Cortex of kidney (tissue), 1 donor: Measurements from ENCODE around the gene CPVL.

ENCODE experiments used
- DNase-seq: peaks from one replicate; lab custom pipeline; 2025; lab: John Stamatoyannopoulos, UW

The CPVL gene

GRCh38 chr7:29090836-29091601 is 55.3 kb downstream of the CPVL start:
- DNase-seq = no peak

- DNase-seq = no peak
These were observed 56.1 kb downstream of the CPVL start for GRCh38 chr7:29090151-29090805.

GRCh38 chr7:29087840-29088170 is 58.5 kb downstream of the CPVL start:
- DNase-seq = no peak

- no peak for DNase-seq
These were observed 59.8 kb downstream of the CPVL start for GRCh38 chr7:29086545-29086944.

GRCh38 chr7:29084832-29085231 is 61.5 kb downstream of the CPVL start:
- DNase-seq = no peak

GRCh38 chr7:29080803-29081202 is 65.5 kb downstream of the CPVL start:
- no peak for DNase-seq

GRCh38 chr7:29078311-29079260 is 67.8 kb downstream of the CPVL start:
- DNase-seq = no peak

GRCh38 chr7:29077854-29078253 is 68.5 kb downstream of the CPVL start:
- DNase-seq = no peak

- no peak for DNase-seq
These were observed 69.2 kb downstream of the CPVL start for GRCh38 chr7:29077176-29077575.

GRCh38 chr7:29076631-29077030 is 69.7 kb downstream of the CPVL start:
- no peak for DNase-seq

GRCh38 chr7:29075606-29076005 is 70.7 kb downstream of the CPVL start:
- DNase-seq = no peak

- DNase-seq = no peak
These were observed 75.0 kb downstream of the CPVL start for GRCh38 chr7:29071203-29071874.

GRCh38 chr7:29066641-29067040 is 79.7 kb downstream of the CPVL start:
- no peak for DNase-seq

- DNase-seq = no peak
These were observed 81.0 kb downstream of the CPVL start for GRCh38 chr7:29065181-29065857.

- no peak for DNase-seq
These were observed 82.5 kb downstream of the CPVL start for GRCh38 chr7:29063872-29064271.

- no peak for DNase-seq
These were observed 83.1 kb downstream of the CPVL start for GRCh38 chr7:29063236-29063635.

- DNase-seq = no peak
These were observed 93.0 kb downstream of the CPVL start for GRCh38 chr7:29053105-29053872.

- no peak for DNase-seq
These were observed 99.4 kb downstream of the CPVL start for GRCh38 chr7:29046978-29047377.

GRCh38 chr7:29045258-29046086 is 100.9 kb downstream of the CPVL start:
- DNase-seq = no peak

GRCh38 chr7:29044554-29044953 is 101.8 kb downstream of the CPVL start:
- DNase-seq = no peak
